CD4-positive, alpha-beta T cell treated with Interleukin-6 at 100 ng/mL for 8 hours (primary cell): ENCODE measurements around the gene B2M.
"Not testable (repeated sequence)": the region's sequence is repeated elsewhere in the genome, so short reads cannot be mapped to it uniquely, and the experiment has no call there.

Experiments
- DNase-seq: peaks from one replicate; pipeline ENCODE4 v3.0.0-alpha.2; 2020; ENCODE audit warnings: mixed read lengths, low spot score

B2M gene

DNA sequence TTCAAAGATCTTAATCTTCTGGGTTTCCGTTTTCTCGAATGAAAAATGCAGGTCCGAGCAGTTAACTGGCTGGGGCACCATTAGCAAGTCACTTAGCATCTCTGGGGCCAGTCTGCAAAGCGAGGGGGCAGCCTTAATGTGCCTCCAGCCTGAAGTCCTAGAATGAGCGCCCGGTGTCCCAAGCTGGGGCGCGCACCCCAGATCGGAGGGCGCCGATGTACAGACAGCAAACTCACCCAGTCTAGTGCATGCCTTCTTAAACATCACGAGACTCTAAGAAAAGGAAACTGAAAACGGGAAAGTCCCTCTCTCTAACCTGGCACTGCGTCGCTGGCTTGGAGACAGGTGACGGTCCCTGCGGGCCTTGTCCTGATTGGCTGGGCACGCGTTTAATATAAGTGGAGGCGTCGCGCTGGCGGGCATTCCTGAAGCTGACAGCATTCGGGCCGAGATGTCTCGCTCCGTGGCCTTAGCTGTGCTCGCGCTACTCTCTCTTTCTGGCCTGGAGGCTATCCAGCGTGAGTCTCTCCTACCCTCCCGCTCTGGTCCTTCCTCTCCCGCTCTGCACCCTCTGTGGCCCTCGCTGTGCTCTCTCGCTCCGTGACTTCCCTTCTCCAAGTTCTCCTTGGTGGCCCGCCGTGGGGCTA is at the start of gene B2M, which contains the start of gene PATL2:
Gene B2M (plus strand): TSS at position 422 of the 647 bp plus-strand sequence. CDS start 30 bp downstream, at position 452.
Gene PATL2 (minus strand): TSS at position 228 of the 647 bp plus-strand sequence. CDS start 34,833 bp downstream, outside the sequence.
- DNase-seq, result peak; percentile 96

- DNase-seq, result no peak
Measured at GRCh38 chr15:44661576-44661975, 49.7 kb upstream of the B2M start.

DNA sequence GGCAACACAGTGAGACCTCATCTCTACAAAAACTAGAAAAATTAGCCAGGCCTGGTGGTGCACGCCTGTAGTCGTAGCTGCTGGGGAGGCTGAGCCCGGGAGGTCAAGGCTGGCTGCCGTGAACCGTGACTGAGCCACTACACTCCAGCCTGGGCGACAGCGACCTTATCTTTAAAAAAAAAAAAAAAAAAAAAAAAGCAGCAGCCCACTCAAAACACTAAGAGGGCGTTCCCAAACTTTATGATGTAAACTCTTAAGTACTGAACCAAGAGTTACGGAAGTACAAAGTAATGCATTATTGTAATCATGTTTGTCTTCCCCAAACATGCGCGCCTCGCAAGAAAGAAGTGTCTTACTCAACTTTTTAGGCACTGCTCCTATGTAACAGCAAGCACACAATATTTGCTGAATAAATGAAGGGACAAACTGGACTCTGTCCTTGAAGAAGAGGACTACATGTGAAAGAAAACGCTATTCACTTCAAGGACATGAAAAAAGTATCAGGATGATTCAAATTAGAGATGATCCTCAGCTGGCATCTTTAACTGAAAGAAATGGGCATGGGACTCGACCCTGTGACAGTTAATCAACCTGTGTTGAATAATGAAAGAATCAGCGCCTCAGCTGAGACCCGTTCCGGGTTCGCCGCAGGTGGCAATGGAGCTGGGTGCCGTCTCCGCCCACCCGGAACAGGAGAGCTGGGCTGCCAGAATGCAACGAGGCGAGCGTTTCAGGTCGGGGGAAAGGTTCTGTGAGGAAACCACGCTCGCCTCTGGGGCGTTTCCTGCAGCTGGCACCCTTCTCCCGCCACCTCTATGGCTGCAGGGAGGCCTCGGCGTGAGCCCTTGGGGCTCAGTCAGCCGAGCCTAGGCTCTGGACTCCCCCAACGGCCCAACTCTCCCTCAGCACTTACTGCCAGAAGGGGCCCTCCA is 48.6 kb upstream of the B2M start:
- peak; percentile 85 for DNase-seq

DNA sequence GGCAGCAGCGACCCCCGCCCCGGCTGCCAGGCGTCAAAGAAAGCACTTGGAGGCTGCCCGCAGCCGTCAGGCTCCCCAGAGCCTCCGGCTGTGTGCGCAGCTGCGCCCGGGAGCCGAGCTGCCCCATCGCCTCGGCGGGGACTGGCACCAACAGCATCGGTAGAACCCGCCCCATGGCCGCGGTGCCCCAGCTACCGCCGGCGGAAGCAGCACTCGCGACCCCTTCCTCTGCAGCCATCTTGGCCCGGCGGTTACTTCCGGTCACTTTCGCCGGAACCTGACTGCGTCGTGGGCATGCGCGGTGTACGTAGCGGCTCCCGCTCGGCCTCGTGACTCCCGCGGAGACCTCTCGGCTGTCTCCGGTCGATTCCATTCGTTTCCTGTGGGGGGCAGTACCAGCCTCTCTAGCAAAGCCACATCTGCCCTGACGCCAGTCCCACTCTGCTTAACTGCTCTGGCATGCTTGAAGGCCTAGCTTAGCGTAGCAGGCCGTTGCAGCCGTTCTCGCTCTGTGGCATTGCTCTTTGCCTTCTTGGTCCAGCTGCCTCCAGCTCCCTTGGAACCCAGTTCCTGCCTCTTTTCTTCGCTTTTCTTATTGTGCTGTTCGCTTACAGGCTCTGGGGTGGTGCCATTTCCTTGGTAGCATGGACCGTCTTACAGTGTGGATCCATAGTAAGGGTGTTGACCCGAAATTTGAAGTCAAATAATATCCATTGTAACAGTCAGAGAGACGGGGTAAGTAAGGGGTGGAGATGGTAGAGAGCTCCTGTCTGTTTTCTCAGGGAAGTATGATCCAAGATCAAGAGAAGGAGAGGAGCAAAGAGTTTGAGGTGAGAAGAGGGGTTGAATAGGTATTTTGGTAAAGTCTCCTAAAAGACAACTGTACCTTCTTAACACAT is 47.7 kb upstream of the B2M start, which contains the start of gene SPG11:
Gene SPG11 (minus strand): TSS at position 253 of the 899 bp plus-strand sequence. CDS start 15 bp downstream, at position 238.
- DNase-seq, result peak; percentile 98

GRCh38 chr15:44666210-44667038 is 44.9 kb upstream of the B2M start:
- DNase-seq, result no peak

DNA sequence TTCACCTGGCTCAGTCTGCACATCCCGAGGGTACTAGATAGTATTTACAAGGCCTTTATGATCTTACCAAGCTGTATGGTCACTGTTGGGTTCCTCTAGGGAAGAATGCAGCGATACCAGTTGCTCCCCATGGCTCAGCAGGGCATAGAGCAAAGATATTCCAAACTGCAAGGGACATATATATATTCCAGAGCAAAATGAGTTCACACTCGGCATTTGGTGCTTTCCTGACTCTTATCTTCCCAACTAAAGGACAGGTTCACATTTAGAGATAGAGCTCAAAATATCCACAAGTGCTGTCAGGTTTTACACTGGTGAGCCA is 44.3 kb upstream of the B2M start:
- no peak for DNase-seq

DNA sequence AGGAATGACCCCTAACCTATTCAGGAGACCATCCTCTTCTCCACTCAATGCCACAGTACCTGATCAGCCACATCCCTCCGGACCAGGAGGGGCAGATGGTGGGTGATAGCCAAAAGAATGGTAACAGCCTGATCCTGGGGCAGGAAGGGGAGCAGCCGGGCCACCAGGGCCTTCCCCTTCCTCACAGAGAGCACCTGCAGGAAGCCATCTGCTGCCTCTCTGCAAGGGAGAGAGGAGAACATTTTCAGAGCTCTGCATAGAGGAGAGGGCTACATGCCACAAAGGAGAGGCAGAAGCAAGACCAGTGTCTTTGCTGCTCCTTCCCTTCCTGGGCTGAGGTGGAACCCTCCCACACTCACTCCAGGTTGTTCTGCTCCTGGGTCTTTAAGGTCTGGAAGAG is 42.4 kb upstream of the B2M start:
- DNase-seq, result peak; percentile 38

DNA sequence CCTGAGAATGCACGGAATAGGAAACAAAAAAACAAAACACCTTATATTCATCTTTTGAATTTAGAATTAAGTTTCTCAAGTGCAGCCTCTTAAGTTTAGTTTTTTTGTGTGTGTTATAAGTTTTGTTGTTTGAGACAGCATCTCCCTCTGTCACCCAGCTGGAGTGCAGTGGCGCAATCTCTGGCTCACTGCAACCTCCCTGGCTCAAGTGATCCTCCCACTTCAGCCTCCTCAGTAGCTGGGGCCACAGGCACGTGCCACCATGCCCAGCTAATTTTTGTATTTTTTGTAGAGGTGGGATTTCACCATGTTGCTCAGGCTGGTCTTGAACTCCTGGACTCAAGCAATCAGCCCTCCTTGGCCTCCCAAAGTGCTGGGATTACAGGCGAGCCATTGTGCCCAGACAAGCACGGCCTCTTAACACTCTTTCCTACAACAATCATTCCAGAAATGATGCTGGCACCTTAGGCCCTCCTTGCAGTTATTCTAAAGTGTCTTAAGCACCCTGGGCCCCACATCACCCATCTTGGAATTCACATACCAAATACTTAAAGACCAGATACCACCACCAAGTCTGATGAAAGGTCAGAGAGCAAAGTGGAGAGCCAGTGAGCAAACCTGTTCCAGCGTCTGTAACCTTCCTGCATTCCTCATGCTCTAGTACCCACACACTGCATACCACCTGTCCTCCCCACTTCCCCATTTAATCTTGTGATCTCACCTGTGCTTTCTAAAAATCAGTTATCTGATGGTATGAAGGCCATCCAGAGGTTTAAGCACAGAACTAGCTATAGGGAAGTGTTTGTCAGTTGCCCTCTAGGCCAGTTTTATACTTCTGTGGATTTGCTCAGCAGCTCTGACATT is 41.0 kb upstream of the B2M start:
- no peak for DNase-seq

- no peak for DNase-seq
Measured at GRCh38 chr15:44673639-44674038, 37.7 kb upstream of the B2M start.

DNA sequence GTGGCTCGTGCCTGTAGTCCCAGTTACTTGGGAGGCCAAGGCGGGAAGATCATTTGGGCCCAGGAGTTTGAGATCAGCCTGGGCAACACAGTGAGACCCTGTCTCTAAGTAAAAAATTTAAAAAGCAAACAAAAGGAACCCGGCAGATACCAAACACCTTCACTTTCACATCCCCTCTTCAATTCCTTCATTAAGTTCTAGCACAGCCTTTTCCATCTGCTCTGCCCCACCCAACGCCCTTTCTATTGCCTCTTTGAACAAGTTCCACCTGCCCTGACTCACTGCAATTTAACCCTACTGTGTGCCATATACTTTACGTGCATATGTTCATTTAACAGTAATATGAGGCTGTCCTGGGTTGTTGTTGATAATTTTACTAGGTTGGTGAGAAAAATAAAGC is 35.4 kb upstream of the B2M start:
- no peak for DNase-seq

GRCh38 chr15:44676676-44677075 is 34.6 kb upstream of the B2M start:
- peak; percentile 28 for DNase-seq

DNA sequence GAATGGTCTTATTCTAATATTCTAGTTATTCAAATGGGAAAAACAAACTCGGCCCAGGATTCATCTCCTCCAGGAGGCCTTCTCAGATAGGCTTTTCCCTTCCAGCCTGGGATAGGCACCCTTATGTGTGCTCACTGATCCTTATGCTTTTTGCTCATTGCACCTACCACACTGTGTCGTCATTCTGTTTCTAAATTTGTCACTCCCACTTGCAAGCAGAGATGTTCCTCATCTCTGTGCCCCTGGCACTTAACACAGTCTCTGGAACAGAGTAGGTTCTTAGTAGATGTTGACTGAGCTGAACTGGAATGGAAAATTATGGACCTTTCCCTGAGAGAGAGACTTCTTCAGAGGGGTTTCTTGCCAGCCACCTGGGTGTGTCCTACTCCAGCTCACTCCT is 29.1 kb upstream of the B2M start:
- no peak for DNase-seq

- peak; percentile 89 for DNase-seq
Measured at GRCh38 chr15:44682809-44683682, 28.3 kb upstream of the B2M start.

DNA sequence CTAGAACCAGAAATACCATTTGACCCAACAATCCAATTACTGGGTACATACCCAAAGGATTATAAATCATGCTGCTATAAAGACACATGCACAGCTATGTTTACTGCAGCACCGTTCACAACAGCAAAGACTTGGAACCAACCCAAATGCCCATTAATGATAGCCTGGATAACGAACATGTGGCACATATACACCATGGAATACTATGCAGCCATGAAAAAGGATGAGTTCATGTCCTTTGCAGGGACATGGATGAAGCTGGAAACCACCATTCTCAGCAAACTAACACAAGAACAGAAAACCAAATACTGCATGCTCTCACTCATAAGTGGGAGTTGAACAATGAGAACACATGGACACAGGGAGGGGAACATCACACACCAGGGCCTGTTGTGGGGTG is 22.0 kb upstream of the B2M start:
- DNase-seq, result not testable (repeated sequence)

DNA sequence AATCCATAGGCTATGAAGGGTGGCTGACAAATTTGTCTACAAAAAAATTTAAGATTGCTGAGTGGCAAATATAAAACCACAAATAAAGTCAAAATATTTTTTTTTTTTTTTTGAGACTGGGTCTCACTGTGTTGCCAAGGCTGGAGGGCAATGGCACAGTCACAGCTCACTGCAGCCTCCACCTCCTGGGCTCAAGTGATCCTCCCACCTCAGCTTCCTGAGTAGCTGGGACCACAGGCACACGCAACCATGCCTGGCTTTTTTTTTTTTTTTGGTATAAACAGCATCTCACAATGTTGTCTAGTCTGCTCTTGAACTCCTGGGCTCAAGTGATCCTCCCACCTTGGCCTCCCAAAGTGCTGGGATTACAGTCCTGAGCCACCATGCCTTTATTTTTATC is 21.1 kb upstream of the B2M start:
- DNase-seq, result peak; percentile 38

DNA sequence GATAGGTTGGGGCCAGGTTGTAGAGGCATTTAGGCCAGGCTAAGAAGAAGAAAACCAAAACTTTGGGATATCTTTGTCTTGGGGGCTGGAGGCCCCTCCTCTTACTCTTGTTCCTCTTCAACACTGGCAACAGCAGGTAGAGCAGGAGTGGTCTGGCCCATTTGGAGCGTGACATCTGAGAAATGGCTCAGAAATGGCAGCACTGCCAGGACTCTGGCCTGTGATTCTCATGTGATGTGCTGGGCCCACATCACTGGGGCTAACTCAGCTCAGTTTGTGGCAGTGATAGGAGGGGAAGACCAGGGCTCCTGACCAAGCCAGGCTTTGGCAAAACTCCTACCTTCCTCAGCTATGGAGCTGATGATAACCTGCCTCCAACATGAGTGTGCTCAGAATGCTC is 18.7 kb upstream of the B2M start:
- no peak for DNase-seq

- no peak for DNase-seq
Measured at GRCh38 chr15:44694416-44694815, 16.9 kb upstream of the B2M start.

DNA sequence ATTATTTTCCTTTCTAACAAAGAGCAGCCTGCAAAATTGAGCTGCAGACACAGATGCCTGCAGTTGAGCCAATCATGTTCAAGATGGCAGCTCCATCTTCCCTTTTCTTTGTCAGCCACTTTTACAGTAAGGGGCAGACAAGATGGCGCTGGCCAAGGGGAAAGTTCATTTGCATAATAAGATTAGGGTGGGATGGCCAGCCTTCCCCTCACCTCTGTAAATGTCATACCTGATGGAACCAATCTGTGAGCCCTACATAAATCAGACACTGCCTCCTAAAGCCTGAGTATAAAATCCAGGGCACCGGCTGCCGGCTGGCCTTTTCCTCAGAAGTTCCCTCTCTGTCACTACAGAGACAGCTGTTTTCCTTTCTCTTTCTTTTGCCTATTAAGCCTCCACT is 16.0 kb upstream of the B2M start:
- no peak for DNase-seq

GRCh38 chr15:44697014-44697413 is 14.3 kb upstream of the B2M start:
- DNase-seq, result no peak
